Measurements from ENCODE around the gene ENTHD1.

Gene ENTHD1

GRCh38 chr22:39703928-39704639 is 189.5 kb downstream of the ENTHD1 start:
- H3K27ac ChIP-seq = no peak overlapping the region
- peaks cover 94% of the 10 kb centered on the region for H3K27me3 ChIP-seq (ENCODE audit: insufficient read depth, low read depth)
- H2AFZ ChIP-seq (ENCODE audit: low read depth) = no peak overlapping the region
- no peak overlapping the region for H3K4me3 ChIP-seq (IDR thresholded peaks at IDR 0.05; ENCODE audit: insufficient read depth, low read depth, low read length)
- TF ChIP-seq CTCF (conservative IDR thresholded peaks at IDR 0.05; ENCODE audit: low read depth, low read length) = no peak
- no peaks in the 10 kb centered on the region for H3K36me3 ChIP-seq (ENCODE audit: insufficient read depth)
- H3K4me1 ChIP-seq (ENCODE audit: low read depth, poor library complexity, severe bottlenecking) = no peaks in the 10 kb centered on the region
- H4K20me1 ChIP-seq (ENCODE audit: insufficient read depth) = no peaks in the 10 kb centered on the region
- no peak overlapping the region for H3K4me2 ChIP-seq
- H3K9ac ChIP-seq = no peak overlapping the region
- no peaks in the 10 kb centered on the region for H3K79me2 ChIP-seq (ENCODE audit: insufficient read depth, low read depth)

- Histone ChIP-seq H3K79me2 (ENCODE audit: insufficient read depth, low read depth) (no peaks in the 10 kb centered on the region), H3K9ac (no peak overlapping the region), H3K36me3 (ENCODE audit: insufficient read depth) (no peaks in the 10 kb centered on the region), H3K4me1 (ENCODE audit: low read depth, poor library complexity, severe bottlenecking) (no peaks in the 10 kb centered on the region), H3K27me3 (ENCODE audit: insufficient read depth, low read depth) (peaks cover 84% of the 10 kb centered on the region), H3K27ac (no peak overlapping the region), H3K4me2 (no peak overlapping the region), H2AFZ (ENCODE audit: low read depth) (no peak overlapping the region), H4K20me1 (ENCODE audit: insufficient read depth) (no peaks in the 10 kb centered on the region), H3K4me3 (IDR thresholded peaks at IDR 0.05; ENCODE audit: insufficient read depth, low read depth, low read length) (no peak overlapping the region)
- no peak for TF ChIP-seq CTCF (conservative IDR thresholded peaks at IDR 0.05; ENCODE audit: low read depth, low read length)
Measured at GRCh38 chr22:39703091-39703490, 190.5 kb downstream of the ENTHD1 start.

- H3K27me3 ChIP-seq (ENCODE audit: insufficient read depth, low read depth) = peaks cover 76% of the 10 kb centered on the region
Measured at GRCh38 chr22:39700565-39700964, 193.0 kb downstream of the ENTHD1 start.

GRCh38 chr22:39699631-39700360 is 193.8 kb downstream of the ENTHD1 start:
- no peak overlapping the region for H3K4me3 ChIP-seq (IDR thresholded peaks at IDR 0.05; ENCODE audit: insufficient read depth, low read depth, low read length)
- no peak overlapping the region for H3K4me2 ChIP-seq
- H3K9ac ChIP-seq = no peak overlapping the region
- no peak overlapping the region for H3K27ac ChIP-seq
- H3K27me3 ChIP-seq (ENCODE audit: insufficient read depth, low read depth) = peaks cover 76% of the 10 kb centered on the region
- no peaks in the 10 kb centered on the region for H3K4me1 ChIP-seq (ENCODE audit: low read depth, poor library complexity, severe bottlenecking)
- no peaks in the 10 kb centered on the region for H4K20me1 ChIP-seq (ENCODE audit: insufficient read depth)
- no peak overlapping the region for H2AFZ ChIP-seq (ENCODE audit: low read depth)
- no peaks in the 10 kb centered on the region for H3K36me3 ChIP-seq (ENCODE audit: insufficient read depth)
- H3K79me2 ChIP-seq (ENCODE audit: insufficient read depth, low read depth) = no peaks in the 10 kb centered on the region
- TF ChIP-seq CTCF (conservative IDR thresholded peaks at IDR 0.05; ENCODE audit: low read depth, low read length) = no peak

More at GRCh38 chr22:39700565-39700964, 193.0 kb downstream of the ENTHD1 start:
- no peak overlapping the region for H2AFZ ChIP-seq (ENCODE audit: low read depth)
- no peaks in the 10 kb centered on the region for H3K4me1 ChIP-seq (ENCODE audit: low read depth, poor library complexity, severe bottlenecking)
- H4K20me1 ChIP-seq (ENCODE audit: insufficient read depth) = no peaks in the 10 kb centered on the region
- H3K79me2 ChIP-seq (ENCODE audit: insufficient read depth, low read depth) = no peaks in the 10 kb centered on the region
- no peak overlapping the region for H3K9ac ChIP-seq
- H3K4me2 ChIP-seq = no peak overlapping the region
- no peak overlapping the region for H3K4me3 ChIP-seq (IDR thresholded peaks at IDR 0.05; ENCODE audit: insufficient read depth, low read depth, low read length)
- H3K36me3 ChIP-seq (ENCODE audit: insufficient read depth) = no peaks in the 10 kb centered on the region
- no peak for TF ChIP-seq CTCF (conservative IDR thresholded peaks at IDR 0.05; ENCODE audit: low read depth, low read length)
- no peak overlapping the region for H3K27ac ChIP-seq
